Measurements from ENCODE around the gene GGTLC2.
"Not testable (repeated sequence)": the region's sequence is repeated elsewhere in the genome, so short reads cannot be mapped to it uniquely, and the experiment has no call there.

Gene GGTLC2

GRCh38 chr22:22667966-22668880 lies 23.8 kb downstream of the GGTLC2 start:
- DNase-seq (ENCODE audit: low read depth, low spot score), result no peak

GRCh38 chr22:22669093-22669492 lies 24.7 kb downstream of the GGTLC2 start:
- DNase-seq (ENCODE audit: low read depth, low spot score), result no peak

GRCh38 chr22:22670076-22670795 lies 25.8 kb downstream of the GGTLC2 start:
- DNase-seq (ENCODE audit: low read depth, low spot score), result no peak

- DNase-seq (ENCODE audit: low read depth, low spot score), result no peak
Measured at GRCh38 chr22:22671506-22671905, 27.1 kb downstream of the GGTLC2 start.

GRCh38 chr22:22673099-22673498 lies 28.7 kb downstream of the GGTLC2 start:
- no peak for DNase-seq (ENCODE audit: low read depth, low spot score)

- DNase-seq (ENCODE audit: low read depth, low spot score), result no peak
Measured at GRCh38 chr22:22673628-22674027, 29.2 kb downstream of the GGTLC2 start.

GRCh38 chr22:22674467-22674866 lies 30.1 kb downstream of the GGTLC2 start:
- no peak for DNase-seq (ENCODE audit: low read depth, low spot score)

GRCh38 chr22:22678970-22679369 lies 34.6 kb downstream of the GGTLC2 start:
- no peak for DNase-seq (ENCODE audit: low read depth, low spot score)

GRCh38 chr22:22680396-22680795 lies 36.0 kb downstream of the GGTLC2 start:
- no peak for DNase-seq (ENCODE audit: low read depth, low spot score)

- DNase-seq (ENCODE audit: low read depth, low spot score), result no peak
Measured at GRCh38 chr22:22681221-22681739, 36.9 kb downstream of the GGTLC2 start.

- no peak for DNase-seq (ENCODE audit: low read depth, low spot score)
Measured at GRCh38 chr22:22682196-22682595, 37.8 kb downstream of the GGTLC2 start.

GRCh38 chr22:22682807-22683667 lies 38.6 kb downstream of the GGTLC2 start:
- DNase-seq (ENCODE audit: low read depth, low spot score), result no peak

GRCh38 chr22:22683668-22684361 lies 39.4 kb downstream of the GGTLC2 start:
- DNase-seq (ENCODE audit: low read depth, low spot score), result no peak

GRCh38 chr22:22684580-22685561 lies 40.5 kb downstream of the GGTLC2 start:
- peak; percentile 12 for DNase-seq (ENCODE audit: low read depth, low spot score)

GRCh38 chr22:22685586-22685985 lies 41.2 kb downstream of the GGTLC2 start:
- DNase-seq (ENCODE audit: low read depth, low spot score), result no peak

- not testable (repeated sequence) for DNase-seq (ENCODE audit: low read depth, low spot score)
Measured at GRCh38 chr22:22686202-22687115, 42.0 kb downstream of the GGTLC2 start.

- DNase-seq (ENCODE audit: low read depth, low spot score), result peak; percentile 24
Measured at GRCh38 chr22:22687638-22688500, 43.5 kb downstream of the GGTLC2 start.
